Measurements from ENCODE around the gene CCRL2. TPM values are rescaled to one million over a fixed set of nuclear protein-coding genes. Genes with fewer than 3 reads are reported as not detected.

Gene CCRL2
- polyA plus RNA-seq, 4 donors = 0.70 to 0.99 (median 0.91) TPM

- DNase-seq (ENCODE audit: low read depth in 4 of 4, low spot score in 3 of 4) = no peak
These were observed 48.4 kb downstream of the CCRL2 start for GRCh38 chr3:46455231-46456115.

DNA sequence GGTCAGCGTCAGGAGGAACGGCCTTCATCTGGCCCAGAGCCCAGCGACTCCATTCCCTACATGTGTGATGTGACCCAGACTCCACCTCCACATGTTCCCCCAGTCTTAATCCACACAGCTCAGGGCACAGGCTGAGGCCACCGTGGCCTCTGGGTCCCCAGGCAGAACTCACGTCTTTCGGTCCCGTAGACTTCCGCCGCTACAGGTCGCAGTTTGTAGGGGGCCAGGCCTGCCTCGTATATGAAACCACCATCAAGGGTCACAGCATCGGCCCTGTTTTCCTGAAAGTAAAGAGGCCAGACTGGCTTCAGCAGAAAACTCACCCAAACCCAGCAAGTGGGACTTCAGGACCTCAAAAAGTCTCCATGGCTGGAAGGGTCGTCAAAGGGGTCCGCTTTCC is 49.1 kb downstream of the CCRL2 start:
- DNase-seq (ENCODE audit: low read depth in 4 of 4, low spot score in 3 of 4) = no peak

Other genes starting within 250 kb of the CCRL2 start
- gene CCR1, start 198.9 kb upstream of the CCRL2 start, polyA plus RNA-seq (ENCODE audit: insufficient read length in 4 of 4) = 1 to 10 TPM; 1.7 to 6.4 (median 2.6) TPM
- under 1 TPM in 1 of 4 donors, not detected in 3; 0.27 TPM for gene CCR3, start 164.8 kb upstream of the CCRL2 start, polyA plus RNA-seq (ENCODE audit: insufficient read length in 4 of 4)
- 1 to 10 TPM in 2 of 4 donors, under 1 TPM in 2; 0.57 to 2.4 (median 1.3) TPM for gene CCR2, start 53.1 kb upstream of the CCRL2 start, polyA plus RNA-seq (ENCODE audit: insufficient read length in 4 of 4)
- under 1 TPM; 0.11 to 0.80 (median 0.42) TPM for gene CCR5, start 36.3 kb upstream of the CCRL2 start, polyA plus RNA-seq (ENCODE audit: insufficient read length in 4 of 4)
- gene LTF, start 57.6 kb downstream of the CCRL2 start, polyA plus RNA-seq (ENCODE audit: insufficient read length in 4 of 4) = 1 to 10 TPM; 1.5 to 2.9 (median 2.3) TPM
- not detected for gene RTP3, start 90.7 kb downstream of the CCRL2 start, polyA plus RNA-seq (ENCODE audit: insufficient read length in 4 of 4)
- 1 to 10 TPM; 1.9 to 2.4 (median 2.1) TPM for gene LRRC2, start 159.0 kb downstream of the CCRL2 start, polyA plus RNA-seq (ENCODE audit: insufficient read length in 4 of 4)
- under 1 TPM in 1 of 4 donors, not detected in 3; 0.09 TPM for gene FAM240A, start 205.3 kb downstream of the CCRL2 start, polyA plus RNA-seq (ENCODE audit: insufficient read length in 4 of 4)